NCI-H2196 treated with DMSO at 0.1 percent for 48 hours (cell line): Measurements from ENCODE around the gene CFAP74.
"Not testable (repeated sequence)": the region's sequence is repeated elsewhere in the genome, so short reads cannot be mapped to it uniquely, and the experiment has no call there.

Source experiments
- DNase-seq: peaks from one replicate; lab custom pipeline; 2025; ENCODE audit not compliant: unreplicated experiment; lab: John Stamatoyannopoulos, UW

The CFAP74 gene

DNA sequence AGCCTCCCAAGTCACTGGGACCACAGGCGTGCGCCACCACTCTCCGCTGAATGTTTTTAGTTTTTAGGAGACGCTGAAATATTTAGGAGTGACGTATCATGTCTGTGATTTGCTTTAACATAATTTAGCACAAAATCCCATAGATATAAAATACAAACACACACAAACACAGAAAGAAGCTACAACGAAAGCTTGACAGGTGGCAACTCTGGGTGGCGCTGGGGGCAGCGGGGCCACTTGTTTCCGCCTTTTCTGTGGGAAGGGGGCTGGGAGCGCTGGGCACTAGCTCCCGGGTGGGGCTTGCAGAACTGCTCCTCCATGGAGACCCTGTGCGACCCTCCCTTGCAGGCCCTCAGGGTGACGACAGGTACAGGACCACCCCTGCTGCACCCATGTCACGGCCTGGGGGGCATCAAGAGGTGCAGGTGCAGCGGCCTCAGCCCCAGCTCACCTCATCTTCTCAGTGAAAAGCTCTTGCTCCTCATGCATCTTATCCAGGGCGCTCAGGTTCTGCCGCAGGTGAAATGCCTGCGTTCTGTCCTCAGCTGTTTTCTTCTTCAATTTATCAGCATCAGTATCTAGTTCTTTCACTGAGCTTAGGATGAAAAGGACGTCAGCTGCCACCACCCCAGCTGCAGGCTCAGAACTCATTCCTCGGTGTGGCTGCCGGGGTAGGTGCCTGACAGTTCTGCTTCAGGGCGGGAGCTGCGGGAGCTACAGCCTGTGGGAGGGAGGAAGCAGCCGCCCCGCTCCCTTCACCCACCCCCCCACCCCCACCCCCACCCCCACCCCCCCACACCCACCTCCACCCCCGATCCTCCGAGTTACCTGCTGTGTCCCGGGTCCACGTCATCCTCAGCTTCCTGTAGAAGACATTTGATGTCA is 15.3 kb downstream of the CFAP74 start:
- no peak for DNase-seq

DNA sequence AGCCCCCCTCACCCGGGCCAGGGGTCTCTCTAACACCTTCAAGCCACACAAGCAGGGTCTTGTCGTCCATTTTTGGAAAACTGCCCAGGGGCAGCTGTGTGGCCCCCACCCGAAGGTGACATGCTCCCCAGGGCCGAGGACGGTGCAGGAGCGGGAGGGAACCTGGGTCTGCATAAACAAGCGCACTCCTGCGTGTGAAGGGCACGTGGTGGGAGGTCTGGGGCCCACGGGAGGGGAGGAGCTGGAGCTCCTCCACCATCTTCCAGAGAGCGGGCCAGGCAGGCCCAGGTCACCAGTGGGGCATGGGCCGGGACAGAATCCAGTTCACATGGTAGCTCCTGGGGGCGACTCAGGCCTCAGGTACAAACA is 16.5 kb downstream of the CFAP74 start:
- DNase-seq: no peak

DNA sequence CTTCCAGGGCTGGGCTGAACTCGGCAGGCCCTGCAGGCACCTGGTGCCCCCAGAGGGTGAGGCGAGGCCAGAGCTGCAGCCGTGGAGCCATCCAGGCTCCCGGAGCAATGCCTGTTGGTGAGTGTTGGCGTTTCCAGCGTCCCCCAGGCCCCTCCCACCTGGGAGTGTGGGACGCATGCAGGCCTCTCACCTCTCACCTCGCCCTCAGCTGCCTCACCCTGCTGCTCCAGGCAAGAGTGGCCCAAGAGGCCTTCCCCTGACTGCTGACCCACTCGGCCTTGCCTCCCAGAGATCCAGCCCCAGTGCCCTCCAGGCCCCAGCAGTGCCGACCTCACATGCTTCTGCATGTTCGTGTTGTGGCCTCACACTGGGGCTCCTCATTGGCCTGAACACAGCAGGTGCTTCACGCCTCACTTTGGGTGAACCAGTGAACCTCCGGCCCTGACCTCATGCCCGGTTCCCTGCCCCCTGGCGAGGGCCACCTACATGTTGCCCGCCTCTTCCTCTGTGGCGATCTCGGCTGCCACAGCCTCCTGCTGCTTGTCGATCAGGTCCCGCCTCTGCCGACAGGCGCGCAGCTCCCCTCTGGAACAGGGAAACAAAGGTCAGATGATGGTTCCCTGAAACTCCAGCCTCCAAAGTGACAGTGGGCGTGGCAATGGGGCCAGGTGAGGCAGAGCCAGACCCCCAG is 17.0 kb downstream of the CFAP74 start:
- DNase-seq: no peak

DNA sequence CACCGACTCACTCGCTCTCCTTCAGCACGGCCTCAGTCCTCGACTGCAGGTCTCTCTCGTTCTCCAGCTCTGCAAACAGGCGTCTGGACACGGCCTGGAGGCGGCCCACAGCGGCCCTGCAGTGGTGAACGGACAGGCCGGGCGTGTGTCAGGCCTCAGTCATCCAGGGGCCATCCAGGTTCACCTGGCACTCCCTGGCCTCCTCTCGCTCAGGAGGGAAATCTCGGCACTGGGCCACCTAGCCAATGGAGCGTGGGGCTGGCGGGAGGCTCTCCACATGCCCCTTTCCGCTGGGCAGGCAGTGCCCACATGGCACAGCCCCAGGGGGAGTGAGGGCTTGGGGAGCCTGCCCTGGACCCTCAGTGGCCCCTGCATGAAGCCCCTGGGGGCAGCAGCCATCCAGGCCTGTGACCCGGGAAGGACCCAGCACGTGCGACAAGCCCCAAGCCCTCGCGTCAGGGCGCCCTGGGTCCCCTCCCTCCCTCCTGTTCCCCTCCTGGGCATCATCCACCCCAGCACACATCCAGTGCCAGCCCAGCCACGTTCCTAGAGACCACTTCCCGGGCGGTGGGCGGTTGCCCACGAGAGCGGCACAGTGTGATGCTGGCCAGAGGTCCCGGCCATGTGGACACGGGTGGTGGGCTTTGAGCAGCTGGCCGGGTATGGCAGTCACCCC is 18.1 kb downstream of the CFAP74 start:
- DNase-seq: no peak

DNA sequence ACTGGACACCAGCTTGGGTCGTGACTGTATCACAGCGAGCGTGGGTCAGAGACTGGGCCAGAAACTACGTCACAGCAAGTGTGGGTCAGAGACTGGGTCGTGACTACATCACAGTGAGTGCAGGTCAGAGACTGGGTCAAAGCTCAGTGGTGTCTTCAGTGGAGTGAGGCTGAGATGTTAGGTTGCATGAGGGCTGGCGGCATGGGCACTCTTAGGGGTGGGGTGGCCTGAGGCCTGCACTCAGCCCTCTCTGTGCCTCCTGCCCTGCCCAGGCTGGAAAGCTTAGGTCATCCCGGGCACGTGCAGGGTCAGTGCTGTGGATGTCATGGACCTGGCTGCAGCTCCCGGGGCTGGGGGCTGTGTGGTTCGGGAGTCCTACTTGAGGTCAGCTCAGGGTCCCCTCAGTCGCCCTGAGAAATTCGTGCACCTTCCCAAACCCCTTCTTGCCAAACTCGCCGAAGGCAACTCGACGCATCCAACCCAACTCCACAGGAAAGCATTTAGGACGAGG is 19.0 kb downstream of the CFAP74 start:
- DNase-seq: no peak

DNA sequence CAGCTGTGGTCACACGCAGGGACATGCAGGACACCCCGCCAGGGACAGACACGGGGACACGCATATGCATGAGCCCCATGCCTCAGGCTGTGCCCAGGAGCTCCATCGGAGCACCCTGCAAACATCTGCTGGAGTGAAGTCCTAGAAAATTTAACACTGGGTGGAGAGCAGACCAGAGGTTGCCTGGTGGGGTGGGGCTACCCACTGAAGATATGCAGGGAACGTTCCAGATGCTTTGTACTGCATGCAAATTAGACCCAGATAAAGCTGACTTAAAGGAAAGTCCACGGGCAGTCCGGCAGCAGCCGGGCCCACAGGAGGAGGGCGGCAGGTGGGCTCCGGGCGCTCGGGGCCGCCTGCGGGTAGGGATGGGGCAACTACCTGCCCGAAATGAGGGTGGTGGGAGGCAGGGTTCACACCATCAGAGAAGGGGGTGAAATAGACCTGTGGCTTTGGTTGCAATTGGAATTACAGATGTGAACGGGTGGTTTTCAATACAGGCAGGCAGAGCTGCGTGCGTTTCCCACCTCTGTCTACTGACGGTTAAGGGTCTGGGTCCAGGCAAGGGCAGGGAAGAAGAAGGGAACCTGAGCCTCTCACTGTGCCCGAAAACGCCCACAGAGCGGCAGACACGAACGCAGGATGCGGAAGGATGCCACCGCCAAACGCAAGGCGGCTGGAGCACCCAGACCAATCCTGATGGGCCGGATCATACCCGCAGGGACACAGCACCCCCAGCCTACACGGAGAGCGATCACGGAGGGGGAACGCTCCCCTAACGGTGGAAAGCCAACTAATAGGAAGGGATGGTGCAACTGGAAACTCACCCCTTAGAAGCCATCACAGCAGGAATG is 21.0 kb downstream of the CFAP74 start:
- no peak for DNase-seq

DNA sequence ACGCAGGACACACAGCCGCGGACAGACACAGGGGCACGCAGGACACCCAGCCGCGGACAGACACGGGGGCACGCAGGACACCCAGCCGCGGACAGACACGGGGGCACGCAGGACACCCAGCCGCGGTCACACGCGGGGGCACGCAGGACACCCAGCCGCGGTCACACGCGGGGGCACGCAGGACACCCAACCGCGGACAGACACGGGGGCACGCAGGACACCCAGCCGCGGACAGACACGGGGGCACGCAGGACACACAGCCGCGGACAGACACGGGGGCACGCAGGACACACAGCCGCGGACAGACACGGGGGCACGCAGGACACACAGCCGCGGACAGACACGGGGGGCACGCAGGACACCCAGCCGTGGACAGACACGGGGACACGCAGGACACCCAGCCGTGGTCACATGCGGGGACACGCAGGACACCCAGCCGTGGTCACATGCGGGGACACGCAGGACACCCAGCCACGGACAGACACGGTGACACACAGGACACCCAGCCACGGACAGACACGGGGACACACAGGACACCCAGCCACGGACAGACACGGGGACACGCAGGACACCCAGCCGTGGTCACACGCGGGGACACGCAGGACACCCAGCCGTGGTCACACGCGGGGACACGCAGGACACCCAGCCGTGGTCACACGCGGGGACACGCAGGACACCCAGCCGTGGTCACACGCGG is 21.8 kb downstream of the CFAP74 start:
- not testable (repeated sequence) for DNase-seq

DNA sequence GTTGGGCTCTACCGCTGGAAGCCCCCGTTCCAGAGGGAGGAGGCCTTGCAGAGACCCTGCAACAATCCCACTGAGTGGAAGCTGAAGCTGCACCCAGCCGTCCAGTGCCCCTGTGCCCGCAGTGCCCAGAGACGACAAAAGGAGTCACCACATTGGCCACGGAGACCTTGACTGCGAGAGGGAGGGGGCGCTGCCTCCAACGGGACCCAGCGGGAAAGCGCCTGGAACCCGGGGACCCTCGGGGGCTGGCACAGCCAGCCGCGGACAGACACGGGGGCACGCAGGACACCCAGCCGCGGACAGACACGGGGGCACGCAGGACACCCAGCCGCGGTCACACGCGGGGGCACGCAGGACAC is 22.5 kb downstream of the CFAP74 start:
- no peak for DNase-seq

DNA sequence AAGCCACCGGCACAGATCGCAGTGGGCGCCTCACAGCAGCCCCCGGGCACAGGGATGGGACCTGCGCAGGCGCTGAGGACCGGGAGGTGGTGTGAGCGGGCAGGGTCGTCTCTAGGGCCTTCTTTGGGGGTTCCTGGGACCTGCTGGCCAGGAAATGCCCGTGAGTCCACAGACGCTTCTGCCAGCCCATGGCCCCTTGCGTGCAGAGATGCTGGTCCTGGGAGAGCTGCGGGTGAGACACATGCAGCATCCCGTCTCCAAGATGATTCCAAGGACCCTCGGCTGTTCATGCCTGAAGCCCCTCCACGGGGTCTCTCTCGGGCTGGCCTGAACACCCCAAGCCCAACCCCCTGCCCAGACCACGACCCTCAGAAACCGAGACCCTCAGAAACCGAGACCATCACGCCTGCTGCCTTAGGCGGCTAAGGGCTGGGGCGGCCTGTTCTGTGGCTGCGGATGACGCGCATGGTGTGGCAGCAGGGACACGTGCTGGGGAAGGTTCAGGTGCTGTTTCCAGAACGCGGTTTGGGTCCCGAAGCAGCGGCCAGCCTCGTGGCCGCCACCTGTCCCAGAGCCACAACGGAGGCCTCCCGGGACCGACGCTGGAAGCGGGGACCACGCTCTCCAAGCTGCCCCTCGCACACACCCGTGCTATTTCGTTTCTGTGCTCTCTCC is 23.0 kb downstream of the CFAP74 start:
- DNase-seq: no peak

DNA sequence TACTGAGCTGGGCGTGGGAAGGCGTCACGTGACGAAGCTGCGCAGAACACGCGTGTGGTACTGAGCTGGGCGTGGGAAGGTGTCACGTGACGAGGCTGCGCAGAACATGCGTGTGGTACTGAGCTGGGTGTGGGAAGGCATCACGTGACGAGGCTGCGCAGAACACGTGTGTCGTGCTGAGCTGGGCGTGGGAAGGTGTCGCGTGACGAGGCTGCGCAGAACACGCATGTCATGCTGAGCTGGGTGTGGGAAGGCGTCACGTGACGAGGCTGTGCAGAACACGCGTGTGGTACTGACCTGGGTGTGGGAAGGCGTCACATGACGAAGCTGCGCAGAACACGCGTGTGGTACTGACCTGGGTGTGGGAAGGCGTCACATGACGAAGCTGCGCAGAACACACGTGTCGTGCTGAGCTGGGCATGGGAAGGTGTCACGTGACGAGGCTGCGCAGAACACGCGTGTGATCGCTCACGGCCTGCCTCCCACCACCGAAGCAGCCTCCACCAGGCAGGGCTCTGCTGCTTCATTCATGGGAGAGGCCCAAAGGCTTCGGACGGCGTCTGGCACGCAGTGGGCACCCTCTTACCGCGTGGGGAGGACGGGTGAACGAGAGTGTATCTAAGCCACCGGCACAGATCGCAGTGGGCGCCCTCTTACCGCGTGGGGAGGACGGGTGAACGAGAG is 24.0 kb downstream of the CFAP74 start:
- DNase-seq: no peak

DNA sequence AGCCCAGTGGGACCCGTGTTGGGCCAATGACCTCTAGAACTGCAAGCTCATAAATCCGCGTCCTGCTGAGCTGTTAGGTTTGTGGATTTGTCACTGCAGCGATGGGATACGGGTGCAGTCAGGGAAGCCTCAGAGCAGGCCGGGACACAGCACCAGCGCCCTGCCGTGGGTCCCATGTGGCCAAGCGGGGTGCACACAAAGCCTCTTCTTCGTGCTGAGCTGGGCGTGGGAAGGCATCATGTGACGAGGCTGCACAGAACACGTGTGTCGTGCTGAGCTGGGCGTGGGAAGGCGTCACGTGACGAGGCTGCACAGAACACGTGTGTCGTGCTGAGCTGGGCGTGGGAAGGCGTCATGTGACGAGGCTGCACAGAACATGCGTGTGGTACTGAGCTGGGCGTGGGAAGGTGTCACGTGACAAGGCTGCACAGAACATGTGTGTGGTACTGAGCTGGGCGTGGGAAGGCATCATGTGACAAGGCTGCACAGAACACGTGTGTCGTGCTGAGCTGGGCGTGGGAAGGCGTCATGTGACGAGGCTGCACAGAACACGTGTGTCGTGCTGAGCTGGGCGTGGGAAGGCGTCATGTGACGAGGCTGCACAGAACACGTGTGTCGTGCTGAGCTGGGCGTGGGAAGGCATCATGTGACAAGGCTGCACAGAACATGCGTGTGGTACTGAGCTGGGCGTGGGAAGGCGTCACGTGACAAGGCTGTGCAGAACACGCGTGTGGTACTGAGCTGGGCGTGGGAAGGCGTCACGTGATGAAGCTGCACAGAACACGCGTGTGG is 24.7 kb downstream of the CFAP74 start:
- DNase-seq: not testable (repeated sequence)

DNA sequence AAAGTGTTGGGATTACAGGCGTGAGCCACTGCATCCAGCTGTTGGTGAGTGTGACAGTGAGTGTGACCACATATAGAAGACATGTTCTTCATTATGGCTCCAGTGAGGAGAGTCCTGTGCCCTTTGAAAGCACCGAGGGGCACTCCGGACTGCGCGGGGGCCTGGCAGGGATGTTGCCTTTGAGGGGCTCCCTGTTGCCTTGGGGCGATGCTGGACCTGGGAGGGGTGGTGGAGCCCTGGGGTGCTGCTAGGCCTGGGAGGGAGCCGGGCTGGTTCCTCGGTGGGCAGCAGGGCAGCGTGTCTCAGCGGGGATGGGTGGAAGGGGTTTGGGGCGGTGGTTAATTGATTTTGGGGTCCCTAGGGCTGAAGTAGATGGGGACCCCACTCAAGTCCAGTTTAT is 25.5 kb downstream of the CFAP74 start:
- DNase-seq: no peak

DNA sequence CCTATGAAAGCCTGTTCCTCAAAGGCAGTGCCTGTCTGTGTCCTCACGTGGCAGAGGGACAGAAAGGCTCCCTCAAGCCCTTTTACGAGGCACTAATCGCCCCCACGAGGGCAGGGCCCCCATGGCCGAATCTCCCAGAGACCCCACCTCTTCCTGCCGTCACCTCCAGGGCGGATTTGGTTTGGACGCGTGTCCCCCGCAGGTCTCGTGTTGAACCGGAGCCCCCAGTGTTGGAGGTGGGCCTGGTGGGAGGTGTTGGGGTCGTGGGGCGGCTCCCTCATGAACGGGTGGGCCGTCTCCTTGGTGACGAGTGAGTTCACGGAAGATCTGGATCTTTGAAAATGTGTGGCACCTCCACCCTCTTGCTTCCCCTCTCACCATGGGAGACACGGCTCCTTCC is 27.6 kb downstream of the CFAP74 start:
- no peak for DNase-seq

DNA sequence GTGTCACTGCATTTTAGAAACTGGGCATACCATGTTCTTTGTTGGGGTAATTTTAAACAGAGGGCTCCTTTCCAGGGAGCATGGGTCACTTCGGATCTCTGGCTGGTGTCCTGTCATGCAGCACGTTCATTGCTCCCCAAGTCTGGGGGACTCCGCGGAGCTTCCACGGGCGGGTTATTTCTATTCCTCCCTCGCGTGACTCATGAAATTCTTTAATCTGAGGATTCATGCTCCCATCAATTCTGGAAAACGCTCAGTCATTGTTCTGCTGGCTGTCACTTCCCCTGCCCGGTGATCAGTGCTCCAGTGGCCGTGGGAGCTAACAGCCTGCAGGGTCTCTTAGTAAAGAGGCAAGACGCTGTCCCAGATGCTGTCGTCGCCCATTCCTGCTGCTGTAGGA is 28.1 kb downstream of the CFAP74 start:
- no peak for DNase-seq

DNA sequence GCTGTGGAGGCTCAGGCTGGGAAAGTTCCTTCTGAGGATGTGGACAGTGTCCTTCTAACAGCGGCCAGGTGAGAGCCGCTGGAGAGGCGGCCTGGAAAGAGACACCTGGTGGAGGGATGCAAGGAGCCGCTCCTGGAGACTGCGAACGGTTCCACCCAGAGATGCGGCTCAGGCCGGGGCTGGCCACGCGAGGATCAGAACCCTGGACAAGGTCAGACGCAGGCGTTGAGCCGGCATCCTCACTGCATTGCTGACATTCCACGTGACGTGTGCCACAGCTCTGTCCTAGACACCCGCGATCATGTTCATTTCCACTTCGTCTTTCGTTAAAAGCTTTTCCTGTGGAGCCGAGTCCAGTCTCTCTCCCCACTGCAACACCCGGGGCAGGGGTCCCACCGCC is 28.8 kb downstream of the CFAP74 start:
- no peak for DNase-seq

DNA sequence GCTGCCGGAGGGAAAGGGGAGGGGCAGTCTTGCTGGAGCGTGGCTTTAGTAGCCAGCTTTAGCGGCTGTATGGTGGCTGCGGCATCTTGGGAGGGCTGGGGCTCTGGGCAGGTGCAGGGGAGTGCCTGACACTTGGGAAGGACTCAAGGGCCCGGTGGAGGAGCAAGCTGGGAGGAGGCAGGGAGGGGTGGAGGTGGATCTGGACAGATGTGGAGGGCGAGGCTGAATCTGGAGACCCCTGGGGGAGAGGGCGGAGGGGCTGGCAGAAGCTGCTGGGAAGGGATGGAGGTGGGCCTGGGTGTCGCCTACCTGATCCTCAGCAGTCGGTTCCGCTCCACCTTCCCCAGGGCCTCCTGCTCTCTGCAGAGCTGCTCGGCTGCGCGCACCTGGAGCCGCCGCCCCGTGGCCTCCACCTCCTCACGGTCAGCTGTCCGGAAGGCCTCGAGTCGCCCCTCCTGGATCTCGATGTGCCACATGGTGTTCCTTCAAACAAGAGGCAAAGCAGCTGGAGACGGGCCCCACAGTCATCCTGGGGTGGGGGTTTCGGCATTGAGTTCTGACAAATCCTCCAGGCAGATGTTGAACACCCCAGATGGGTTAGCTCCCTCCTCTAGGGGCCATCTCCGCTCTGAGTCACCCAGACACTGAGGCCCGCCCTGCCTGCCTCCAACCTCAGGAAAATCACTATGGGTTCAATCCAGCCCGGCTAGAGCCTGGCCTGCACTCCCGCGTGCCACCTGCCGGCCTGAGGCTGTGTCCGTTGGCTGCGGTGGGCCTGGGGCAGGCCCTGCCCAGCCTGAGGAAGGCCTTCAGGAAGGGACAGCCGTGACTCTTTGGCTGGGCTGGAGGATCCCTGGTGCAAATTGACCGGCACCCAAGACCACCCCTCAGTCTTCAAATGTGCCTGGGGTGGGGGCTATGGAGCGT is 29.6 kb downstream of the CFAP74 start:
- DNase-seq: no peak

DNA sequence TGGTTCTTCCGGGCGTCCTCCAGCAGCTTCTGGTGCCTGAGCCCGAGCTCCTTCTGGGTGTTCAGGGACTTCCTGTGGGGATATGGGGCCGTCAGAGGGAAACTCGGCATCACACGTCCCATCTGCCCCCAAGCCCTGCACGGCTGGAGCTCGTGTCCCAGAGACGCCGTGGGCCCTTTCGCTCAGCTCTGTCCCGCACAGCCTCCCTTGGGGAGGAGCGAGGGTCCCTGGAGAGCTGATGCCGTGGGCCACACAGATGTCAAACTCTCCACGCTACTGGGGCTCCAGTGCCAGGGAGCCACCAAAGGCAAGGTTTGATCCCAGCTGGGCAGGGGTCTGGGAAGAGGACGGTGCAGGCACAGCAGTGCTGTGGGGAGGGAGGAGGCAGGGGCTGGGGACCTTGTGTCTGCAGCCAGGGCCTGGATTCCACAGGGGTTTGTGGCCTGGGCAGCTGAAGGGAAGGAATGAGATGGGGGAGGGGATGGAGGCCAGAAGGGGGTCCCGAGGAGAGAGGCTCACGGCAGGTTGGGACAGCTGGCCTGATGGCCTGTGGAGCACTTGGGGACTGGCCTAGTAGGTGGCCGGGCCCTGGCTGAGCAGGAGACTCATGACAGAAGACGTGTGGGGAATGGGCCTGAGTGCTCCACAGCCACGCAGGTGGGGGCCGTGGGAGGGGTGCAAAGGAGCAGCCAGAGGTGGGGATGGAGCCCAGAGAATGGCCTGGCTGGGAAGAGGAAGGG is 30.4 kb downstream of the CFAP74 start:
- DNase-seq: no peak
